K562 (cell line): ENCODE data around the gene LRRC41. TPM values are rescaled to one million over a fixed set of nuclear protein-coding genes. Genes with fewer than 3 reads are reported as not detected.

ENCODE experiments used
- CHCHD3 ChIP-seq: fragments of 250-450 bp; sonication (Bioruptor Pico); IDR thresholded peaks from 2 replicates; pipeline ENCODE4 v2.1.2; 2022; ENCODE audit warnings: mild to moderate bottlenecking
- DACH1 ChIP-seq: fragments of 450-650 bp; IDR thresholded peaks from 2 replicates; pipeline ENCODE4 v1.6.1; 2018; ENCODE audit not compliant: partially characterized antibody
- HDAC3 ChIP-seq: fragments of 450-650 bp; IDR thresholded peaks from 2 replicates; pipeline ENCODE4 v1.6.1; 2018; ENCODE audit warnings: borderline replicate concordance, mild to moderate bottlenecking, moderate library complexity; ENCODE audit not compliant: partially characterized antibody
- HMGN3 ChIP-seq: IDR thresholded peaks from 2 replicates; pipeline ENCODE4 v1.6.1; 2011; ENCODE audit warnings: borderline replicate concordance, low read depth, mild to moderate bottlenecking, mixed read lengths, low read length; ENCODE audit not compliant: insufficient read length; ENCODE audit errors: extremely low read depth
- JUNB ChIP-seq: fragments of 450-650 bp; formaldehyde crosslinking; conservative IDR thresholded peaks from 2 replicates; pipeline ENCODE4 v1.4.0; 2020; ENCODE audit warnings: mild to moderate bottlenecking
- MEIS2 ChIP-seq: fragments of 450-650 bp; IDR thresholded peaks from 2 replicates; pipeline ENCODE4 v1.6.1; 2014; ENCODE audit warnings: mild to moderate bottlenecking; ENCODE audit not compliant: partially characterized antibody
- NCOA1 ChIP-seq: fragments of 450-650 bp; IDR thresholded peaks from 2 replicates; pipeline ENCODE4 v1.6.1; 2016; ENCODE audit warnings: low read depth
- PYGO2 ChIP-seq: fragments of 450-650 bp; IDR thresholded peaks from 2 replicates; pipeline ENCODE4 v1.6.1; 2016; ENCODE audit warnings: mild to moderate bottlenecking, missing genetic modification characterization, moderate library complexity, missing compliant biosample characterization
- RBM34 ChIP-seq: fragments of 200-400 bp; formaldehyde crosslinking; IDR thresholded peaks from 2 replicates; pipeline ENCODE4 v1.6.1; 2018; ENCODE audit warnings: low read length, borderline replicate concordance; ENCODE audit not compliant: insufficient read depth
- SAFB2 ChIP-seq: fragments of 200-400 bp; formaldehyde crosslinking; IDR thresholded peaks from 2 replicates; pipeline ENCODE4 v1.6.1; 2018; ENCODE audit warnings: borderline replicate concordance, low read length, low read depth, moderate library complexity; ENCODE audit not compliant: severe bottlenecking
- SMARCE1 ChIP-seq: fragments of 450-650 bp; IDR thresholded peaks from 2 replicates; pipeline ENCODE4 v1.7.1; 2016; ENCODE audit warnings: mild to moderate bottlenecking
- SUPT5H ChIP-seq: fragments of 450-650 bp; IDR thresholded peaks from 2 replicates; pipeline ENCODE4 v1.6.1; 2016
- ZNF165 ChIP-seq: fragments of 250-450 bp; sonication (Bioruptor Pico); IDR thresholded peaks from 2 replicates; pipeline ENCODE4 v1.4.0; 2020; ENCODE audit warnings: borderline replicate concordance
- ZSCAN32 ChIP-seq: fragments of 450-650 bp; formaldehyde crosslinking; IDR thresholded peaks from 2 replicates; pipeline ENCODE4 v1.4.0; 2020; ENCODE audit warnings: mild to moderate bottlenecking, moderate library complexity
- polyA plus RNA-seq, 8 experiments: library from polyadenylated mRNA; depleted of rRNA in 4 of 8; stranded (reverse) in 5 of 8; unstranded in 3 of 8; fragments of >200 nt; fragmentation: Nextera tagmentation in 2 of 8; fragmentation: Illumina TruSeq in 1 of 8; extraction: Ambion mirVana in 2 of 8; extraction: Trizol in 1 of 8; gene quantifications; 2 replicates each; pipeline versions ENCODE4 v1.2.1 to v1.2.3, GENCODE V29; 2011 to 2014; ENCODE audit warnings: inconsistent platforms in 1 of 8, missing spikeins in 1 of 8
- total RNA-seq, 7 experiments: library from RNA; depleted of rRNA in 6 of 7; stranded (reverse); fragments of >200 nt in 6 of 7; fragmentation: Illumina TruSeq in 2 of 7; extraction: Trizol in 2 of 7; gene quantifications; 2 replicates each; pipeline versions ENCODE4 v1.2.1 to v1.2.3, GENCODE V29; 2011 to 2021; ENCODE audit warnings: low replicate concordance in 1 of 7
- TF ChIP-seq, protein P1 (sequence below), 2 experiments: fragments of 250-450 bp in 1 of 2; fragments of 450-650 bp in 1 of 2; sonication (Bioruptor Pico) in 1 of 2; IDR thresholded peaks; 2 replicates each; pipeline versions ENCODE4 v1.6.1 to v1.8.0; 2016 to 2021; ENCODE audit warnings: mild to moderate bottlenecking in 2 of 2, moderate library complexity in 2 of 2, missing compliant biosample characterization in 1 of 2, missing genetic modification characterization in 1 of 2
- TF ChIP-seq, protein P2 (sequence below): fragments of 250-450 bp; sonication (Bioruptor Pico); IDR thresholded peaks from 2 replicates; pipeline ENCODE4 v1.4.0; 2020; ENCODE audit warnings: borderline replicate concordance
- TF ChIP-seq, protein P3 (sequence below): fragments of 450-650 bp; IDR thresholded peaks from 2 replicates; pipeline ENCODE4 v1.6.1; 2017; ENCODE audit warnings: mild to moderate bottlenecking, moderate library complexity
- TF ChIP-seq, protein P4 (sequence below): fragments of 250-450 bp; sonication (Bioruptor Pico); IDR thresholded peaks from 2 replicates; pipeline ENCODE4 v1.8.0; 2022; ENCODE audit warnings: inconsistent platforms
- TF ChIP-seq, protein P5 (sequence below), 2 experiments: fragments of 450-650 bp in 1 of 2; sonication (generic) in 1 of 2; formaldehyde crosslinking; conservative IDR thresholded peaks; 2 replicates each; pipeline versions ENCODE4 v1.4.0 to v1.8.1; 2020 to 2022; ENCODE audit warnings: mild to moderate bottlenecking in 1 of 2, missing genetic modification reagents in 1 of 2
- TF ChIP-seq, protein P6 (sequence below): sonication (generic); formaldehyde crosslinking; IDR thresholded peaks from 2 replicates; pipeline ENCODE4 v1.8.0; 2022; ENCODE audit warnings: mild to moderate bottlenecking, missing genetic modification reagents

The LRRC41 gene
- total and polyA plus RNA-seq, 9 of the 15 experiments (the other 6 are each of a cell fraction or from before 2014, with no cell fraction given), result 10.5 to 64.7 (median 44.2) TPM

DNA sequence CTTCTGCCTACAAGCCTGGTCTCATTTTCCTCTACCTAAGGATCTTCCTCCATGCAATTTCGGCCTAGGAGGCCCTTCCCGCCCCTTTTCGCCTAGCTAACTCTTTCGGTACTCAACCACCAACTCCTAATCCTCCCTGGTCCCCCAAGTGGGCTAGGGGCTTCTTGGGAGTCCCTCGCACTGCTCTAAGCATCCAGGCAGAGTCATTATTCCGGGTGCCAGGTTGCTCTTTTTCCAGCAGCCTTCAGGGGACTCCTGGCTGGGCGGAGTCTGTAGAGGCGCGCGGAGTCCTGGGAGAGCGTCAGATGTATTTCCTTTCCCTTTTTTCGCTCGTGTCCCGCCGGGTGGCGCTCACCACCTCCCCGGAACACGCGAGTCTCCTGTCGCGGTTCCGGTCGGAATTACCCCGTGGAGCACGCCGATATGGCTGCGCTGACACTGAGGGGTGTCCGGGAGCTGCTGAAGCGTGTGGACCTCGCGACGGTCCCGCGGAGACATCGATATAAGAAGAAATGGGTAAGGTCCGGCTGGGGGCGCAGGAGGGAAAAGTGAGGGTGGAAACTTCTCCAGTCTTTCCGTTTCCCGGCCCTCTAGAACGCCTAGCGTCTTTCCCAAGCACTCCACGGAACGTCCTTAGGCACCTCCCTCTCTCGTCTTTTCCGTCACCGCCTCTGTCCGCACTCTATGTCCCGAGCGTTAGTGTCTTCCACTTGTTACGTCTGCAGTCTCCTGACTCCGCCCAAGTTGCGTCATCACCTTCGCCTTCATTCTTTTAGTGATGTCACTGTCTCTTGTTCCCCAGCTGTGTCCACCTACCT, 37.2 kb upstream of the LRRC41 start, which contains the start of gene NSUN4 (continued):
- TF ChIP-seq, protein P1, sequence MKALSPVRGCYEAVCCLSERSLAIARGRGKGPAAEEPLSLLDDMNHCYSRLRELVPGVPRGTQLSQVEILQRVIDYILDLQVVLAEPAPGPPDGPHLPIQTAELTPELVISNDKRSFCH (CRISPR knock-in tag; IDR thresholded peaks at IDR 0.05), result no peak
- TF ChIP-seq, protein P1 (tag; IDR thresholded peaks at IDR 0.05), result peak; percentile 91
- peak; percentile 35 for TF ChIP-seq ZSCAN32
- TF ChIP-seq, protein P2, sequence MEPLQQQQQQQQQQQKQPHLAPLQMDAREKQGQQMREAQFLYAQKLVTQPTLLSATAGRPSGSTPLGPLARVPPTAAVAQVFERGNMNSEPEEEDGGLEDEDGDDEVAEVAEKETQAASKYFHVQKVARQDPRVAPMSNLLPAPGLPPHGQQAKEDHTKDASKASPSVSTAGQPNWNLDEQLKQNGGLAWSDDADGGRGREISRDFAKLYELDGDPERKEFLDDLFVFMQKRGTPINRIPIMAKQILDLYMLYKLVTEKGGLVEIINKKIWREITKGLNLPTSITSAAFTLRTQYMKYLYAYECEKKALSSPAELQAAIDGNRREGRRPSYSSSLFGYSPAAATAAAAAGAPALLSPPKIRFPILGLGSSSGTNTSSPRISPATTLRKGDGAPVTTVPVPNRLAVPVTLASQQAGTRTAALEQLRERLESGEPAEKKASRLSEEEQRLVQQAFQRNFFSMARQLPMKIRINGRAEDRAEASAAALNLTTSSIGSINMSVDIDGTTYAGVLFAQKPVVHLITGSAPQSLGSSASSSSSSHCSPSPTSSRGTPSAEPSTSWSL (CRISPR knock-in tag), result no peak
- no peak for TF ChIP-seq ZNF165 (CRISPR knock-in tag)
- TF ChIP-seq, protein P3, sequence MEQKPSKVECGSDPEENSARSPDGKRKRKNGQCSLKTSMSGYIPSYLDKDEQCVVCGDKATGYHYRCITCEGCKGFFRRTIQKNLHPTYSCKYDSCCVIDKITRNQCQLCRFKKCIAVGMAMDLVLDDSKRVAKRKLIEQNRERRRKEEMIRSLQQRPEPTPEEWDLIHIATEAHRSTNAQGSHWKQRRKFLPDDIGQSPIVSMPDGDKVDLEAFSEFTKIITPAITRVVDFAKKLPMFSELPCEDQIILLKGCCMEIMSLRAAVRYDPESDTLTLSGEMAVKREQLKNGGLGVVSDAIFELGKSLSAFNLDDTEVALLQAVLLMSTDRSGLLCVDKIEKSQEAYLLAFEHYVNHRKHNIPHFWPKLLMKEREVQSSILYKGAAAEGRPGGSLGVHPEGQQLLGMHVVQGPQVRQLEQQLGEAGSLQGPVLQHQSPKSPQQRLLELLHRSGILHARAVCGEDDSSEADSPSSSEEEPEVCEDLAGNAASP, result no peak
- TF ChIP-seq MEIS2, result peak; percentile 55
- TF ChIP-seq, protein P4, sequence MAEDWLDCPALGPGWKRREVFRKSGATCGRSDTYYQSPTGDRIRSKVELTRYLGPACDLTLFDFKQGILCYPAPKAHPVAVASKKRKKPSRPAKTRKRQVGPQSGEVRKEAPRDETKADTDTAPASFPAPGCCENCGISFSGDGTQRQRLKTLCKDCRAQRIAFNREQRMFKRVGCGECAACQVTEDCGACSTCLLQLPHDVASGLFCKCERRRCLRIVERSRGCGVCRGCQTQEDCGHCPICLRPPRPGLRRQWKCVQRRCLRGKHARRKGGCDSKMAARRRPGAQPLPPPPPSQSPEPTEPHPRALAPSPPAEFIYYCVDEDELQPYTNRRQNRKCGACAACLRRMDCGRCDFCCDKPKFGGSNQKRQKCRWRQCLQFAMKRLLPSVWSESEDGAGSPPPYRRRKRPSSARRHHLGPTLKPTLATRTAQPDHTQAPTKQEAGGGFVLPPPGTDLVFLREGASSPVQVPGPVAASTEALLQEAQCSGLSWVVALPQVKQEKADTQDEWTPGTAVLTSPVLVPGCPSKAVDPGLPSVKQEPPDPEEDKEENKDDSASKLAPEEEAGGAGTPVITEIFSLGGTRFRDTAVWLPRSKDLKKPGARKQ (CRISPR knock-in tag), result no peak
- TF ChIP-seq RBM34, result no peak
- TF ChIP-seq HMGN3, result peak; percentile 86
- TF ChIP-seq CHCHD3 (CRISPR knock-in tag), result no peak; the same call in 1 of the 2 replicates
- TF ChIP-seq HDAC3, result peak; percentile 62
- no peak for TF ChIP-seq SAFB2
- TF ChIP-seq DACH1, result peak; percentile 49
- TF ChIP-seq, protein P5, sequence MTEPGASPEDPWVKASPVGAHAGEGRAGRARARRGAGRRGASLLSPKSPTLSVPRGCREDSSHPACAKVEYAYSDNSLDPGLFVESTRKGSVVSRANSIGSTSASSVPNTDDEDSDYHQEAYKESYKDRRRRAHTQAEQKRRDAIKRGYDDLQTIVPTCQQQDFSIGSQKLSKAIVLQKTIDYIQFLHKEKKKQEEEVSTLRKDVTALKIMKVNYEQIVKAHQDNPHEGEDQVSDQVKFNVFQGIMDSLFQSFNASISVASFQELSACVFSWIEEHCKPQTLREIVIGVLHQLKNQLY (CRISPR knock-in tag; conservative IDR thresholded peaks at IDR 0.05), result peak in 1 of 2 experiments; percentile 82; a peak in 1 of 4 replicates
- peak; percentile 54; the same call in 1 of the 2 replicates for TF ChIP-seq SMARCE1
- peak; percentile 87 for TF ChIP-seq JUNB (CRISPR knock-in tag)
- TF ChIP-seq, protein P6, sequence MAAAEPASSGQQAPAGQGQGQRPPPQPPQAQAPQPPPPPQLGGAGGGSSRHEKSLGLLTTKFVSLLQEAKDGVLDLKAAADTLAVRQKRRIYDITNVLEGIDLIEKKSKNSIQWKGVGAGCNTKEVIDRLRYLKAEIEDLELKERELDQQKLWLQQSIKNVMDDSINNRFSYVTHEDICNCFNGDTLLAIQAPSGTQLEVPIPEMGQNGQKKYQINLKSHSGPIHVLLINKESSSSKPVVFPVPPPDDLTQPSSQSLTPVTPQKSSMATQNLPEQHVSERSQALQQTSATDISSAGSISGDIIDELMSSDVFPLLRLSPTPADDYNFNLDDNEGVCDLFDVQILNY (CRISPR knock-in tag), result peak; percentile 77; the same call in 1 of the 2 replicates
- TF ChIP-seq SUPT5H, result peak; percentile 98
- TF ChIP-seq PYGO2, result peak; percentile 37; the same call in 1 of the 2 replicates
- peak; percentile 99 for TF ChIP-seq NCOA1
